H1 (cell line): ENCODE results near the gene PTPRG. TPM values are rescaled to one million over a fixed set of nuclear protein-coding genes. Genes with fewer than 3 reads are reported as not detected.

Experiments used
- HDAC2 ChIP-seq, 2 experiments: fragments of 300-600 bp in 1 of 2; sonication (generic) in 1 of 2; IDR thresholded peaks; 2 replicates each; pipeline ENCODE4 v1.6.1; 2011 to 2012; ENCODE audit warnings: low read depth in 2 of 2, low read length in 2 of 2, mild to moderate bottlenecking in 2 of 2, moderate library complexity in 2 of 2, borderline replicate concordance in 1 of 2, inconsistent platforms in 1 of 2
- RNF2 ChIP-seq: fragments of 200-900, 300-1000 bp; sonication (generic); IDR thresholded peaks from 2 replicates; pipeline ENCODE4 v1.7.1; 2016; ENCODE audit warnings: borderline replicate concordance, low read depth, mild to moderate bottlenecking, antibody characterized with exemption, low read length; ENCODE audit not compliant: poor library complexity, severe bottlenecking; ENCODE audit errors: missing control alignments
- SIX5 ChIP-seq: IDR thresholded peaks from 2 replicates; pipeline ENCODE4 v1.6.1; 2011; ENCODE audit warnings: mild to moderate bottlenecking, low read depth, low read length
- polyA plus RNA-seq, 7 experiments: library from polyadenylated mRNA; depleted of rRNA in 3 of 7; stranded (reverse) in 5 of 7; unstranded in 2 of 7; fragments of >200 nt in 5 of 7; fragments of 200-250 nt in 2 of 7; gene quantifications; 1 replicate in 5 of 7; 2 replicates in 1 of 7; 4 replicates in 1 of 7; pipeline versions ENCODE4 v1.2.1 to v1.2.3, GENCODE V29; 2011 to 2013; ENCODE audit warnings: missing spikeins in 2 of 7, mixed read lengths in 2 of 7
- total RNA-seq: library from RNA; stranded (reverse); fragmentation: NEBNext Ultra II Directional; extraction: Animal tissue kit (Norgen Biotek cat#: 25700); gene quantifications from 2 replicates; pipeline ENCODE4 v1.2.1, GENCODE V29; 2021

Gene PTPRG
- total and polyA plus RNA-seq, 2 of the 8 experiments (the other 6 are each of a cell fraction or from before 2014, with no cell fraction given), result 23.3 to 96.2 TPM

DNA sequence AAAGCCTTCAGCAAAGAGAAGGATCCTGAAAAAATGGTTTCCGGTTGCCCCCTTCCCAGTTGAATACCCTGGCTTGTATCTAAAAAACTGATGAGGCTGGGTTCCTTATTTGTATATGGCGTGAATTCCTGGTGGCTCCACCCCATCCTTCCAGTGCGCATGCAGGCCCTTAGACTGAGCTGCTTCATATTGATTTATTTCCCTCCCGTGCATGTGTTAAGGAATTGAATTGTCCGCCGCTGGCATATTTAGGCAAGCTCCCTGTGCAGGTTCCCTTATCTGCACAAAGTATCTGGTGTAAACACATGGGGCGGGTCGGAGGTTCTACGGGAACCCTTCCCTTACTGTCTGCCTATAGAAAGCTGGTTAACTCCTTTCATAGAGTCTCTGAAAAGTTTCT is 449.6 kb downstream of the PTPRG start (continued):
- TF ChIP-seq SIX5 (no peak), RNF2 (no peak), HDAC2 (IDR thresholded peaks at IDR 0.05; ENCODE audit: borderline replicate concordance in 1 of 2, low read depth in 2 of 2, low read length in 2 of 2) (no peak)
- TF ChIP-seq, all 59 proteins: peak for 0
